Esophagus muscularis mucosa (tissue), 3 donors: Measurements from ENCODE around the gene UNKL.

Experiments
- POLR2A ChIP-seq: fragments of 450-650 bp; IDR thresholded peaks from one replicate; pipeline ENCODE4 v1.6.1; 2017; ENCODE audit warnings: antibody characterized with exemption, moderate library complexity, mild to moderate bottlenecking, low read depth
- TF ChIP-seq, protein P1 (sequence below), 3 experiments: fragments of 200-600 bp in 2 of 3; fragments of 450-650 bp in 1 of 3; sonication (generic) in 2 of 3; IDR thresholded peaks; one replicate each; pipeline ENCODE4 v1.5.1; 2017 to 2019; ENCODE audit warnings: antibody characterized with exemption in 3 of 3, mild to moderate bottlenecking in 2 of 3, moderate library complexity in 1 of 3

DNA sequence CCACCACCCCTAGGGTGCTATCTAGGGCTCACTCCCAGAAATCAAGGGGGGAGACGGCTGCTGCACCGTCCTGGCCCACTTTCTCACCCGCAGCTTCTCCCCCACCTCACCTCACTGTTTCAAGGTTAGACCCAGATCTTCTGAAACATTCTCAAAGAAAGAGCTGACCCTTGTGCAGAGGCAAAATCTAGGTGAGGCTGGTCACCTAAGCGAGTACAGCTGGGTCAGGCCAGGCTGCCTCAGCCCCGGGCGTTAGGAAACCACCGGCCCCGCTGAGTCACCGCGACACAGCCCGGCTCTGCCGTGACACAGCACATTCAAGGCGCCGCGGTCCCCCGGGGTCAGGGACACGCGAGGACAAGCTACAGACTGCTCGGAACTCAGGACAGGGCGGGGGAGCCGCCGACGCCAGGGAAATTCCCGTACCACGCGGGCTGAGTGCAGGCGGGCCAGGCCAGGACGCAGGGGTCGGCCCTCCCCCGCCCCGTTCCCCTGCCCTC is 35.6 kb downstream of the UNKL start:
- TF ChIP-seq, protein P1, sequence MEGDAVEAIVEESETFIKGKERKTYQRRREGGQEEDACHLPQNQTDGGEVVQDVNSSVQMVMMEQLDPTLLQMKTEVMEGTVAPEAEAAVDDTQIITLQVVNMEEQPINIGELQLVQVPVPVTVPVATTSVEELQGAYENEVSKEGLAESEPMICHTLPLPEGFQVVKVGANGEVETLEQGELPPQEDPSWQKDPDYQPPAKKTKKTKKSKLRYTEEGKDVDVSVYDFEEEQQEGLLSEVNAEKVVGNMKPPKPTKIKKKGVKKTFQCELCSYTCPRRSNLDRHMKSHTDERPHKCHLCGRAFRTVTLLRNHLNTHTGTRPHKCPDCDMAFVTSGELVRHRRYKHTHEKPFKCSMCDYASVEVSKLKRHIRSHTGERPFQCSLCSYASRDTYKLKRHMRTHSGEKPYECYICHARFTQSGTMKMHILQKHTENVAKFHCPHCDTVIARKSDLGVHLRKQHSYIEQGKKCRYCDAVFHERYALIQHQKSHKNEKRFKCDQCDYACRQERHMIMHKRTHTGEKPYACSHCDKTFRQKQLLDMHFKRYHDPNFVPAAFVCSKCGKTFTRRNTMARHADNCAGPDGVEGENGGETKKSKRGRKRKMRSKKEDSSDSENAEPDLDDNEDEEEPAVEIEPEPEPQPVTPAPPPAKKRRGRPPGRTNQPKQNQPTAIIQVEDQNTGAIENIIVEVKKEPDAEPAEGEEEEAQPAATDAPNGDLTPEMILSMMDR (IDR thresholded peaks at IDR 0.05): no peak
- no peak for TF ChIP-seq POLR2A
